ENCODE data around the gene CDC14B. TPM values are rescaled to one million over a fixed set of nuclear protein-coding genes. Genes with fewer than 3 reads are reported as not detected.
A peak's percentile ranks its signal among the peaks of the same experiment; 100 is the strongest.

The CDC14B gene
- total and polyA plus RNA-seq, 3 donors from 2014 or later, result 33.1 to 44.0 (median 33.7) TPM

DNA sequence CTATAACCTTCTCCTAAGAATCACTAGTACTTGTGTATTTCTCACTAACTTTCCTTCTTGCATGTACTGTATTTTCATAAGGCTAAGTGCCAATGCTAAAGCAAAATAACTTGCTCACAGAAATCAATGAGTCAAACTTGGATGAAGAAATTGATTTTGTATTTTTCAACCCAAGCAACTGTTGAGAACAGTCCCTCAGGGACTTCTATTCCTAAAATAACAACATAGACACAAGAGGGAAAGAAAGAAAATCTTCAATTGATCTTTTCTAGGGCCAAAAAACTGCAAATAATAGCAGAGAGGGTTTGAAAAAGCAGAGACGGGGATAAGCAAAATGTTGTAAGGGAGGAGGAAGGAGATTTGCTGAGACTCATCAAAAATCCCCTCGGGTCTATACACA, 99.9 kb downstream of the CDC14B start:
- H3K27me3 ChIP-seq, result no peaks in the 10 kb centered on the region
- TF ChIP-seq POLR2A (IDR thresholded peaks at IDR 0.05) (no peak), CTCF (IDR thresholded peaks at IDR 0.05) (no peak)
- no peak overlapping the region for H3K4me3 ChIP-seq
- peaks cover 7% of the 10 kb centered on the region for H3K4me1 ChIP-seq
- DNase-seq, result no peak
- H3K9me3 ChIP-seq, result no peaks in the 10 kb centered on the region
- WGBS, 2 donors, result 61 to 80% methylated on average over 2 of the region's 2 CpGs
- H3K27ac ChIP-seq, result no peak overlapping the region
- intact Hi-C loops (cut with DNase I; ENCODE audit: low total_unique reads), result no loop called here
- H3K36me3 ChIP-seq (ENCODE audit: low read depth, missing control alignments), result no peaks in the 10 kb centered on the region

GRCh38 chr9:96519095-96519494, 100.5 kb downstream of the CDC14B start:
- Histone ChIP-seq H3K4me1 (peaks cover 9% of the 10 kb centered on the region), H3K36me3 (ENCODE audit: low read depth, missing control alignments) (no peaks in the 10 kb centered on the region), H3K9me3 (no peaks in the 10 kb centered on the region), H3K4me3 (no peak overlapping the region), H3K27ac (no peak overlapping the region), H3K27me3 (no peaks in the 10 kb centered on the region)
- no peak for DNase-seq
- 90 to 94% methylated on average over 7 of the region's 7 CpGs for WGBS, 2 donors
- TF ChIP-seq CTCF (IDR thresholded peaks at IDR 0.05), result no peak
- intact Hi-C loops (cut with DNase I; ENCODE audit: low total_unique reads), result no loop called here

GRCh38 chr9:96515621-96516470, 103.8 kb downstream of the CDC14B start:
- DNase-seq, result no peak
- TF ChIP-seq CTCF (IDR thresholded peaks at IDR 0.05), result no peak
- TF ChIP-seq POLR2A (IDR thresholded peaks at IDR 0.05), result no peak
- Histone ChIP-seq H3K27me3 (no peaks in the 10 kb centered on the region), H3K27ac (peak overlapping the region; percentile 39 to 62), H3K9me3 (no peaks in the 10 kb centered on the region), H3K36me3 (ENCODE audit: low read depth, missing control alignments) (no peaks in the 10 kb centered on the region), H3K4me3 (no peak overlapping the region), H3K4me1 (peaks cover 14% of the 10 kb centered on the region)
- intact Hi-C loops (cut with DNase I; ENCODE audit: low total_unique reads), result no loop called here
- 52 to 67% methylated on average over 5 of the region's 5 CpGs for WGBS, 2 donors

DNA sequence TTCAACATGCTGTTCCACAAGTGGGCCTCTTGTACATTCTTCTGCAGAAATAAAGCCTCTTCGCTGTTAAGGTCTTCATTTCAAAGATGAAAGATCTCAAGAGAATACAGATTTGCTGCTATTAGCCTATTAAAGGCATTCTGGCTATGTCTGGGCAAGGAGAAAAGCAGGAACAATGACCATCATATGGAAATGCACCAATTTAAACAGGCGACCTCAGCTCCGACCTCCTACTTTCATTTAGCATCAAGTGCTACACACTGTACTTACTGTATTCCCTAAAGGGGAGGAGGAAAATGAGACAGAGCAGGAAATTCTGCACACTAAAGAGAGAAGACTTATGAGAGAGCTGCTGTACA, 104.9 kb downstream of the CDC14B start:
- intact Hi-C loops (cut with DNase I; ENCODE audit: low total_unique reads), result no loop called here
- peak overlapping the region; percentile 39 to 62 for H3K27ac ChIP-seq

More for the DNA sequence above, 104.9 kb downstream of the CDC14B start:
- Histone ChIP-seq H3K4me1 (peaks cover 18% of the 10 kb centered on the region), H3K27me3 (no peaks in the 10 kb centered on the region), H3K36me3 (ENCODE audit: low read depth, missing control alignments) (no peaks in the 10 kb centered on the region), H3K4me3 (no peak overlapping the region), H3K9me3 (no peaks in the 10 kb centered on the region)
- TF ChIP-seq POLR2A (IDR thresholded peaks at IDR 0.05) (no peak), CTCF (IDR thresholded peaks at IDR 0.05) (no peak)
- WGBS, 2 donors, result 65 to 67% methylated on average over 3 of the region's 3 CpGs
- DNase-seq, result no peak
